ENCODE results near the gene IQCN. TPM values are rescaled to one million over a fixed set of nuclear protein-coding genes. Genes with fewer than 3 reads are reported as not detected.

Gene IQCN
- total RNA-seq, 2 donors from 2014 or later, result 0.52 to 1.5 TPM

- no peak for DNase-seq (ENCODE audit: low spot score)
- Histone ChIP-seq H3K36me3 (no peaks in the 10 kb centered on the region), H3K27ac (no peak overlapping the region), H3K4me1 (peaks cover 0 to 9% of the 10 kb centered on the region in 2 donors), H3K27me3 (no peaks in the 10 kb centered on the region), H3K9me3 (peaks cover 0 to 12% of the 10 kb centered on the region in 2 donors), H3K4me3 (no peak overlapping the region)
- TF ChIP-seq CTCF (IDR thresholded peaks at IDR 0.05), result no peak
Observed at GRCh38 chr19:18233224-18233825, 40.9 kb downstream of the IQCN start.

GRCh38 chr19:18232540-18233223 lies 41.6 kb downstream of the IQCN start:
- Histone ChIP-seq H3K4me3 (no peak overlapping the region), H3K27ac (no peak overlapping the region), H3K4me1 (peaks cover 0 to 16% of the 10 kb centered on the region in 2 donors), H3K36me3 (no peaks in the 10 kb centered on the region), H3K9me3 (peaks cover 0 to 12% of the 10 kb centered on the region in 2 donors), H3K27me3 (no peaks in the 10 kb centered on the region)
- DNase-seq (ENCODE audit: low spot score), result no peak
- TF ChIP-seq CTCF (IDR thresholded peaks at IDR 0.05), result no peak

- Histone ChIP-seq H3K36me3 (no peaks in the 10 kb centered on the region), H3K27ac (no peak overlapping the region), H3K4me1 (peaks cover 0 to 25% of the 10 kb centered on the region in 2 donors), H3K4me3 (no peak overlapping the region), H3K9me3 (peaks cover 0 to 12% of the 10 kb centered on the region in 2 donors), H3K27me3 (no peaks in the 10 kb centered on the region)
- TF ChIP-seq CTCF (IDR thresholded peaks at IDR 0.05), result no peak
- no peak for DNase-seq (ENCODE audit: low spot score)
Observed at GRCh38 chr19:18231775-18232174, 42.5 kb downstream of the IQCN start.

GRCh38 chr19:18230941-18231734 lies 43.1 kb downstream of the IQCN start:
- TF ChIP-seq CTCF (IDR thresholded peaks at IDR 0.05), result no peak
- Histone ChIP-seq H3K27me3 (peaks cover 0 to 2% of the 10 kb centered on the region in 2 donors), H3K9me3 (peaks cover 0 to 12% of the 10 kb centered on the region in 2 donors), H3K4me1 (peaks cover 0 to 28% of the 10 kb centered on the region in 2 donors), H3K4me3 (no peak overlapping the region), H3K27ac (no peak overlapping the region), H3K36me3 (no peaks in the 10 kb centered on the region)
- no peak for DNase-seq (ENCODE audit: low spot score)

GRCh38 chr19:18229915-18230314 lies 44.3 kb downstream of the IQCN start:
- Histone ChIP-seq H3K36me3 (no peaks in the 10 kb centered on the region), H3K4me1 (peaks cover 0 to 40% of the 10 kb centered on the region in 2 donors), H3K27me3 (peaks cover 0 to 12% of the 10 kb centered on the region in 2 donors), H3K4me3 (no peak overlapping the region), H3K9me3 (peaks cover 0 to 12% of the 10 kb centered on the region in 2 donors), H3K27ac (no peak overlapping the region)
- no peak for TF ChIP-seq CTCF (IDR thresholded peaks at IDR 0.05)
- no peak for DNase-seq (ENCODE audit: low spot score)
